NCI-H774 (cell line): Measurements from ENCODE around the gene TRIM31.

ENCODE experiments used
- DNase-seq: peaks from one replicate; lab custom pipeline; 2025; lab: John Stamatoyannopoulos, UW

The TRIM31 gene

DNA sequence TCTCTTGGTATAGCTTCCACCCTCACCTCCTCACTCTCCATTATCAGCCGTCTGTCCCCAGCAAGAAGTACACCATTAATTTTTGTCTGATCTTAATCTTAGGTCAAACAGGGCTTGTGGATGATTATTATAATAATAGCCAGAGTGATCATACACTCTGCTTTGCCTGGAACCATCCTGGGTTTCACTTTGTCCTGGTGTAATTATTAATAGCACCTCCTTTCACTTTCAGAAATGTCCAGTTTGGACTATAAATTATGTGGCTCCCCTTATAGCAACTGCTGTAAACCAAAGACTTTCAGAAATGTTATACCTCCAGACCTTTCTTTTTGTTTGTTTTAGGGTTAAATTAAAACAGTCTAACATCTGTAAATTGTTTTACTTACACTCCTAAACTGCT is 951 bp upstream of the TRIM31 start:
- DNase-seq: no peak

DNA sequence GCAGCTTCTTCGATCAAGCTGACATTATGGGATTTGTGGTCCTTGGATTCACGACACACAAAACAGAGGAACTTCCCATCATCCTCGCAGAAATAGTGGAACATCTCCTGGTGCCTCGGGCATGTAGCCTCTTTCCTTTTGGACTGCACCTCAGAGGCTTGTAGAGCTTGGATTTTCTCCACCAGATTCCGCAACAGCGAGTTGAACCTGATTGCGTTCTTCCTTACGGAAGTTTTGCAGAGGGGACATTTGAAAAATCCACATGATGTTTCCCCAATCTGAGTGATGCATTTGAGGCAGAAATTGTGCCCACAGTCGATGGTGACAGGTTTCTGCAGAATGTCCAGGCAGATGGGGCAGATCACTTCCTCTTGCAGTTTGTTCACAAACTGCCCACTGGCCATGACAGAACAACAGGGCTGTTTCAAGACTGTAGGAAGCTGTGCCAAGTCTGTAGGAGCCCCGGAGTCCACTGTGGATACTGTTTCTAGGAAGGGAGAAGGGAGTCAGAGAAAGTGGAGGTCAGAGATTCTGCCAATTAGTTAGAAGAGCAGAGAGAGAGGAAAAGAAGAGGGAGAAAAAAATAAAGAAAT is 392 bp downstream of the TRIM31 start:
- no peak for DNase-seq

DNA sequence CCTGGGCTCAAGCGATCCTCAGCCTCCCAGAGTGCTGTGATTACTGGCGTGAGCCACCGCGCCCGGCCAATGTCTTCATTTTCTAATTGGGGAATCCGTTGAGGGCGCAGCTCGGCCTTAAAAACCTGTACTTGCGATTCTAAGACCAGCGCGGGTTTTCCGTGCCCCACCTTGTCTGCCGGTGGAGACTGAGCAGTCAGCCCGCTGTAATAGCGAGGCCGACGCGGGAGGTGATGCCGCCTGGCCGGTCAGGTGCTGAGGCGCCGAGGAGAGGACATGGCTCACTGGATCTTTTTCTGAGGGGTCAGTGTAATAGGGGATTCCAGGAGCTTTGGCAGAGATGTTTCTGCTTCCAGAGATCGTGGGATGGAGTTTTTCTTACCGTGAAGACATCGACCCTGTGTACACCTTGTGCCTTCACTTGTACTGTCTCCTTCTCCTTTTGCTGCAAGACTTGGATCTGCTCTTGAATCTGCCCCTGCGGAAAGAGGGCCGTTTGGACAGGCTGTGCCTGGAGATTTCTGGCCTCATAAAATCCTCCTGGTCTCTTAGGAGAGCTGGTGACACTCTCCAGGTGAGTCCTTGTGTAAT is 1.5 kb downstream of the TRIM31 start:
- DNase-seq: no peak

DNA sequence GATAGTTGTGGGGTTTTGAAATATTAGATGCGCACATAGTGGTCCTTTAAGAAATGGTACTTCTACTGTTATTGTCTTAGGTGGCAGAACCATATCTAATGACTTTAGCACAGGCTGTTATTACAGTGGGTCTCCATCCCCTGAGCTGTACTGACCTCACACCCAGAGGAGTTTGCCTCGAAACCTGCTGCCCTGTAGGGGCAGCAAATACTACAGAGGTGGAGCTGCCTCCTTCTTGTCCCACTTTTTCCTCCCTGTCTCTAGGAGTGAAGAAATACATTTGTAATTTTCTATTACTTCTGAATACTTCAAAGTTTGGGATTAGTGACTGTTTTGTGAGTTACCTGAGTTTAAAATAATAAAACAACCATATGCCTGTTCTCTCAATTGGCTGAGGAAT is 8.2 kb downstream of the TRIM31 start:
- no peak for DNase-seq

- no peak for DNase-seq
These were observed 9.1 kb downstream of the TRIM31 start for GRCh38 chr6:30103872-30104179.

GRCh38 chr6:30102970-30103871 is 9.7 kb downstream of the TRIM31 start:
- peak; percentile 75 for DNase-seq

DNA sequence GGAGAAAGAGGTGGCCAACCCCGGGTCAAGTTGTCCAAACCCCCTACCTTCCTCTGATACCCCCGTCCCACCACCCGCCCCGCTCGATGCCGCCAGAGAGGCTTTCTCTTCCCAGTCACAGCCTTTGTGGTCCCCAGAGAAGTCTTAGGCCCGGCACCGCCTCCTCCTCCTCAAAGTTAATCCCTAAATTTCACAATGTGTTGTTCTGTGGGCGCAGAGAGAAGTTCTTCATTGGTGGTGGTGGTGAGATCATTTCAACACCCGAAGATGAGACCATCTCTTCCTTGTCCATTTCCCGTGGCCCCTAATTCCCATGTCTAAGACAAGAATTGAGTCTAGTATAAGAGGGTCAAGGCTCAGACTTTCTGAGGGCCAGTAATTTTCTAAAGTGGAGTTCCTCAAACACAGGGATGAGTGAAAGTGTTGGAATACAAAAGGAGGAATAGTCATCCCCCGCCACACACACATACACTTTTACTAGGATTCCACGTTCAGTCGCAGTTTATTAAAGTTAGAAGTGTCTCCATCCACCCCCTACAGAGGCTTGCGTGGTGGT is 10.4 kb downstream of the TRIM31 start:
- no peak for DNase-seq

DNA sequence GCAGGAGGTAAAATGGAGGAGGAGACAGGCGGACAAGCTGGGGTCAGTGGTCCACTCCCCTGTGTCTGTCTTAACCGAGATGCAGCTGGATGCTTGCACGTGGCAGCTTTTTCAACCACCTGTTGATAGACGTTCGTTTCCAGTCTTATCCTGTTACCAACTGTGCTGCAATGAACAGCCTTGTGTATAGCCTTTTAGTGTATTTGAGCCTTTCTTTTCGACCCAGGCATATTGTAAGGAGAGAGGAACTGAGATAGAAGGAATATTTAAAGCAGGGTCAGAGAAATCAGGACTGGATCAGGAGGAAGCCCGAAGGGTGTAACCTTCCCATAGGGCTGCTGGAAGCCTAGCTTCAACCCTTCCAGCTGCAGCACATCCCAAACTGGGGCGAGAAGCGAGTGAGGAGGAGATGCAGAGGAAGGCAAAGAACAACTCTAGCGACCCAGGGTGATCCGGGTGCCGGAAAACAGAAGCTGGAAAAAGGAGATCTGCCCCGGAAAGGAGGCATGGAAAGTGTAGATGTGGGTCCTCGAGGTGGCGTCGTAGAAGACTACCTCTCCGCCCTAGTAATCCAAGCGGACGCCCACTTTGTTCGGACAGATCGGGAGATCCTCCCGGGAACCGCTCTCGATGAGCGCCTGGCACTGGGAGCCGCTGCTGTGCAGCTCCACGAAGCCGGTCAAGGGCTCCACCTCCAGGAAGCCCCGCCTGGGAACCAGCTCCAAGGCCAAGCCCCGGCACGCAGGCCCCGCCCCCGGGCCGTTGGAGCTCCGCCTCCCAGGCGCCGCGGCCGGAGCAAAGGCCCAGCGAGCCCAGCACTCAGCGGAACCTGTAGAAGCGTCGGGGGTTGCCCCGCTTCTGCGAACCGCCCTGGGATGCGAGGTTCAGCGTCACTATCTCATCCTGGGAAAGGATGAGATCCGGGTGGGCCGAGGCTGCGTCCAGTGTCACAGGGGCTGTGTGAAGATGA is 11.2 kb downstream of the TRIM31 start:
- peak; percentile 74 for DNase-seq

GRCh38 chr6:30100585-30101443 is 12.1 kb downstream of the TRIM31 start:
- no peak for DNase-seq

DNA sequence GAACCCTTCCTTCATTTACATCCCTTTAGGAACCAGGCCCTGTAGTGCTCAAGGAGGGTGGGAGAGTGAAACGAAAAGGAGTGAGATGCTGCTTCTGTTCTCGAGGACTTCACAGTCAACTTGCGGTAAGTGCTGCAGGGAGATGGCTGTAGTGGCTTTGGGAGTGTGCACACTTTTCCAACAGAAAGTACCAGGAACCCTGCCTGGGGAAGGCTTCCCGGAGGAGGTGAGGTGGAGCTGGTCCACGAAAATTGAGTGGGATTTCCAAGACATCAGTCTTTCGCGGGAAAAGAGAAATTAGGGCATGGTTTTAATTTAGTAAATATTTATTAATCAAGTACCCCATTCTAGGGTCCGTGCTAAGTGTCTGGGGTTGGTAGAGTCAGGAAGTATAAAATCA is 12.7 kb downstream of the TRIM31 start:
- DNase-seq: no peak

DNA sequence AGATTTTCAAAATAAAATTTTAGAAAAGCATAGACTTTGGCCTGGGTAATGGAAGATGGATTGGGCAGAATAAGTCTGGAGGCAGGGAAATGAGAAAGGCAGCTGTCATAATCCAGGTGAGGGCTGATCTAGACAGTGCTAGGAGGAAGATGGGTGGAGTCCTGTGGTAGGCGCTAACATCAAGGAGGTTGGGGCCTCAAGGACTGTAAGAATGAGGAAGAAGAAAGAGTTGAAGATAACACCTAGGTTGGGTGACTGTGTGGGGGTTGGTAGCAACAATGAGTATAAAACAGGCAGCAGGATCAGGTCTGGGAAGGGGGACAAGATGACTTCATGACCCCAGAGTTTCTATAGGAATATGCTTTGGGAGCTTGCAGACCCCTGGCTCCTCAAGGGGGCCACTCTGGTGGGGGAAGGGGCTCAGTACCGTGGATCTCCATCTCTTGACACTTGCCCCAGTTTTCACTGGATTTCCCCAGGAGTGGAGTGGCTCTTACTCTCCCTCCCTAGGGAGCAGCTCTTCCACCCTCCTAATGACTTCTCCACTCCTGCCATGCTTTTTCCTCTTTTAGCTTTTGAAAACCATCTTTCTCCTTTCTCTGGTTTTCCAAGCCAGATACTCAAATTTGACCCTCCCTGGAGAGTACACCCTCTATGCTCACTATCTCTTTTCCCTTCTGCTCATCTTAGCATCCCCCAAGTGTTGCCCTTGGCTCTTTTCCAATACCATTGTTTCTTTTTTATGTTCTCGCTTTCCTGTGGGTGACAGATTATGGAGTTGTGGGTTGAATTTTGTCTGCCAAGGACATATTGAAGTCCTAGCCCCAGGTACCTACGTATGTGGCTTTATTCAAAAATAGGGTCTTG is 14.8 kb downstream of the TRIM31 start:
- no peak for DNase-seq

GRCh38 chr6:30096829-30097228 is 16.1 kb downstream of the TRIM31 start:
- DNase-seq: no peak

GRCh38 chr6:30093951-30094661 is 18.8 kb downstream of the TRIM31 start:
- no peak for DNase-seq

- no peak for DNase-seq
These were observed 19.9 kb downstream of the TRIM31 start for GRCh38 chr6:30092852-30093543.

DNA sequence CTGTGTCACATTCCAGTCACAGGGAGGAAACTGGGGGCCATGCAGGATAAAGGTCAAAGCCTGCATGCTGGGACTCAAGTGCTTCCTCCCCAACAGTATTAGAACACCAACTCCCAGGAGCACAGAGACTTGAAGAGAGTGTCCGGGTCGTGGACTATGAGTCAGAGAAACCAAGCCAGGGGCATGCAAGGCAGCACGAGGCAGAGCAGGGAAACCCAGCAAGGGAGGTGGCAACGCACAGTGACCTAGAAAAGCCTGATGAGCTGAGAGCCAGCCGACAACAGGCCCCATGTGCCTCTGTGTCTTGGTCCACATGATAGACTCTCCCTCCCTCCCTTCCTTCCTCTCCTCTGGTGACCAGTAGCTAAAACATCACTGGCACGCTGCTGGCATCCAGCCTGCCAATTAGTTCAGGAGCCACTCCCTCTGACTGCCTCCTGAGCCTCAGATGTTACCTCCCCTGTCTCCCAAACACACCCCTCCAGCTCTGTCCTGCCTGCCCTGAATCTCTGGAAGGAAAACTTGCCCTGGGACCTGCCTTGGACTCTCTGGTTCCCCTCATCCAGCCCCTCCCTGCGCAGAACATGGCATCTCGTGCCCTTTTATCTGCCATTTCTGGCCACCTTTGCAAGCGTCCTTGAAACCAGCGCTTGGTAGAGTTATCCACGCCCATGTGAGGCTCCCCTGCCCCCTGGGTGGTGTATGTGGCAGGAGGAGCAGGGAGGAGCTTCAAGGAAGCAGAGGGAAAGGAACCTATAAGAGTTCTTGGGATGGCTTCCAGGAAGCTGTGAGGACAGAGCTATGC is 21.1 kb downstream of the TRIM31 start:
- no peak for DNase-seq

DNA sequence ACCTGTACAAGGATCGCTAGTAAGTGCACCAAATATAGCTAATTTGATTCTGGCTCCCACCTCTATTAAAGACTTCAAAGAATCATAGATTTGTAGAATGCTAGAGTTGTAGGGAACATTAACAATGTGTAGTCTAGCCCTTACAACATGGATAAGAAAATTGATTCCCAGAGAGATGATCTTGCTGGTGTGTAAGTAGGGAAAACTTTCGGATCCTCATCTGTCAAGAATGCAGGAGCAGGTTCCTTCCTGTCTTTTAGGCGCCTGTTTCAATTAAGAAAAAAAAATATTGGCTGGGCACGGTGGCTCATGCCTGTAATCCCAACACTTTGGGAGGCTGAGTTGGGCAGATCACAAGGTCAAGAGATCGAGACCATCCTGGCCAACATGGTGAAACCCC is 25.0 kb downstream of the TRIM31 start:
- DNase-seq: no peak

DNA sequence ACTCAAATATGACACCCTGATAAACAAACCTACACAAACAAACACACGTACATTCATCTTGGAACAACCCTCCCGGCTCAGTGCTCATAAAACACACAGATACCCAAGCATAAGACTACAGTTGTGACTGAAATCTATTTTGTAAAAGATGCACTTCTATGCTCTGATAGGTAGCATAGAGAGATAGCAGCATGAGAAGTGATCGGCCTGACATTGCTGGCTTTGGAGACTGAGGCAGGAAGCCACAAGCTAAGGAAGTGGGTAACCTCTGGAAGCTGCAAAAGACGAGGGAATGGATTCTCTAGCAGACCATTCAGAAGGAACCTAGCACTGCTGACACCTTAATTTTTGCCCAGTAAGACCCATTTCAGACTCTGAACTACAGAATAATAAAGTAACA is 35.7 kb downstream of the TRIM31 start:
- no peak for DNase-seq
